ENCODE data around the gene ANKS1A. TPM values are rescaled to one million over a fixed set of nuclear protein-coding genes. Genes with fewer than 3 reads are reported as not detected.

The ANKS1A gene
- total RNA-seq, 2 experiments from 2014 or later: 6.0 to 6.7 TPM

GRCh38 chr6:34872332-34872731 lies 16.7 kb upstream of the ANKS1A start:
- CTCF ChIA-PET: interaction anchor here (1.1 to 1.8 kb wide), 4 partner anchors 9 to 369 kb away, joined by 3 to 8 read pairs (median 4); no protein-coding TSS in a partner anchor
- no peak for ATAC-seq

DNA sequence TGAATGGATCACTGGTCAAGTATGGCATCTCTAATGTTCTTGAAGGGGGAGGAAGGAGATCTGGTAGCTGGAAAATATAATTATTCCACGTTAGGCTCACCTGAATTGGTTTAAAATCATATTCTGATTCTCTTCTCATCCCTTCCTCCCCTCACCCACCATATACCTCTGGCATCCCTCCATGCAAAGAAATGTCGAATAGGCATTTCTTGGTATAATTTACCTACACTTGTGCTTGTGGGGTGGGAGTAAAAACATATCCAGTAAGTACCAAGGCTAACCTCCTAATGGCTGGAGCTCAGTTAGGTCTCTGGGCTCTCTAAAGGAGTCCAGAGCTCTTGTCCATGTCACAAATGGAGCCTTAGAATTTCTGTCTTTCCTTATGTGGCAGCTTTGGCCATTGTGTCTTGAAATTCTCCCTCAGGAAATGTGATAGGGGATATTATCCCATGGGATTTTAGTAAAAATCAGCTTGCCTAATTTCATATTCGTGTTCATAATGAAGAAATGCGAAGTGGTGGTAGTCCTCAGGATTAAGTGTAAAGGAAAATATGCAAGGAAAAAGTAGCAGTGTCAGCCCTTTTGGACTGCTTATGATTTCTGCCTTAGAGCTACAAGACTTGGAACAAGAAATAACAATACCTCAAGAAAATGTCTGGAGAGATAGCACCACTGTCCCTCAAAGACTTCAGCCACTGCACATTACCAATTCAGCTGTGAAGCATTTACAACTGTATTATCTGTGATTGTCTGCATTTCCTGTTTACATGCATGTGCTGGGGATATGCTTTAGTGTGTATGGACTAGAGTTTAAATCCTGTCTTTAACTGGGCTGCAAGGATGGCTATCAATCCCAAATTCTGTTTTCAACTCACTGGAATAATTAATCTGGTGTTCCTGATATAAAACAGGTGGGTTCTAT lies 13.5 kb upstream of the ANKS1A start:
- no peak for DNase-seq
- Mint-ChIP-seq H3K4me1 (ENCODE audit: low read depth) (peaks cover 4% of the 10 kb centered on the region), H3K9me3 (no peaks in the 10 kb centered on the region), H3K4me3 (no peak overlapping the region), H3K27ac (no peak overlapping the region), H3K36me3 (ENCODE audit: low read depth) (peaks cover 30% of the 10 kb centered on the region), H3K27me3 (no peaks in the 10 kb centered on the region)
- intact Hi-C loops (cut with micrococcal nuclease): no loop called here
- ChIA-PET CTCF (interaction anchor here (1.2 kb wide), 1 partner anchor 10 kb away, joined by 4 read pairs; no protein-coding TSS in a partner anchor), POLR2A (interaction anchor here (0.7 kb wide), 1 partner anchor 10 kb away, joined by 4 read pairs; no protein-coding TSS in a partner anchor)
- no peak for ATAC-seq
- TF ChIP-seq CTCF (IDR thresholded peaks at IDR 0.05): no peak

More at GRCh38 chr6:34872332-34872731, 16.7 kb upstream of the ANKS1A start:
- H3K27me3 Mint-ChIP-seq: no peaks in the 10 kb centered on the region
- no peaks in the 10 kb centered on the region for H3K4me1 Mint-ChIP-seq (ENCODE audit: low read depth)
- intact Hi-C loops (cut with micrococcal nuclease): no loop called here
- peaks cover 24% of the 10 kb centered on the region for H3K36me3 Mint-ChIP-seq (ENCODE audit: low read depth)
- no peaks in the 10 kb centered on the region for H3K9me3 Mint-ChIP-seq
- H3K27ac Mint-ChIP-seq: no peak overlapping the region
- TF ChIP-seq CTCF (IDR thresholded peaks at IDR 0.05): no peak
- no peak for DNase-seq
- POLR2A ChIA-PET: interaction anchor here (1.4 kb wide), 2 partner anchors 11 to 13 kb away, joined by 3 to 6 read pairs; no protein-coding TSS in a partner anchor
- no peak overlapping the region for H3K4me3 Mint-ChIP-seq

DNA sequence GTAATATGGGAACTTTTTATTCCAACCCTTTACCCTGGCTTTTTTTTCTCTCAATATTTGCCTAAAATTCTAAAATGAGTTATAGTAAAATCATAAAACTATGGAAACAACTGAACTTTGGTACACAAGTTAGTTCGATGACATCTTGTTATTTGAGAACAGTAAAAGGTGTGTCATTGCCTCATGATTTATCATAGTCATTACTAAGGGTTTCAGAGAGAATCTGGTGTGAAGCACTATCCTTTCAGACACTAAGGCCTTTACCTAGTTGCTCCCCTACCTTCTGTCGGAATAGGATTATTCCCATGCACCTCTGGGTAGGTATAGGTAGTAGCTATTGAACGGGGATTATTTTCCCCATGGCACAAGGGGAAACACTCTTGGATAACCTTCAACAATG lies 12.6 kb upstream of the ANKS1A start:
- ChIA-PET CTCF (interaction anchor here (1.2 kb wide), 1 partner anchor 9 kb away, joined by 4 read pairs; no protein-coding TSS in a partner anchor), POLR2A (interaction anchor here (1.0 kb wide), 1 partner anchor 11 kb away, joined by 3 read pairs; the partner anchor contains the start of gene TAF11)
- Mint-ChIP-seq H3K36me3 (ENCODE audit: low read depth) (peaks cover 31% of the 10 kb centered on the region), H3K9me3 (no peaks in the 10 kb centered on the region), H3K4me1 (ENCODE audit: low read depth) (peaks cover 4% of the 10 kb centered on the region), H3K27ac (no peak overlapping the region), H3K4me3 (no peak overlapping the region), H3K27me3 (no peaks in the 10 kb centered on the region)
- ATAC-seq (no peak), DNase-seq (no peak)
- no peak for TF ChIP-seq CTCF (IDR thresholded peaks at IDR 0.05)
- intact Hi-C loops (cut with micrococcal nuclease): no loop called here

- ChIA-PET CTCF (no interaction called here), POLR2A (interaction anchor here (1.0 kb wide), 1 partner anchor 10 kb away, joined by 3 read pairs; the partner anchor contains the start of gene TAF11)
- intact Hi-C loops (cut with micrococcal nuclease): no loop called here
- Mint-ChIP-seq H3K27me3 (no peaks in the 10 kb centered on the region), H3K4me1 (ENCODE audit: low read depth) (peaks cover 4% of the 10 kb centered on the region), H3K4me3 (no peak overlapping the region), H3K27ac (no peak overlapping the region), H3K36me3 (ENCODE audit: low read depth) (peaks cover 30% of the 10 kb centered on the region), H3K9me3 (no peaks in the 10 kb centered on the region)
- no peak for TF ChIP-seq CTCF (IDR thresholded peaks at IDR 0.05)
- ATAC-seq (no peak), DNase-seq (no peak)
Measured at GRCh38 chr6:34877259-34877658, 11.8 kb upstream of the ANKS1A start.

Measured in activated CD8-positive, alpha-beta T cell treated with anti-CD3 and anti-CD28 coated beads for 36 hours (primary cell).